Calu3 (cell line): ENCODE measurements around the gene INSIG1. TPM values are rescaled to one million over a fixed set of nuclear protein-coding genes. Genes with fewer than 3 reads are reported as not detected.

Source experiments
- BruUV-seq: library from RNA; stranded (reverse); fragments of 400-500 nt; replicated peaks from 2 replicates; lab custom pipeline; 2021; lab: Mats Ljungman, UMichigan
- CTCF ChIA-PET: fragments of 300-600 bp; sonication (Branson Sonifier 250); formaldehyde crosslinking; loops from one replicate; lab custom pipeline; 2022; ENCODE audit warnings: antibody characterized with exemption; lab: Charles Lee
- DNase-seq: peaks from one replicate; pipeline ENCODE4 v3.0.0; 2022
- H3K27ac Mint-ChIP-seq: one replicate; pipeline ENCODE4 v1.8.0; 2022; ENCODE audit warnings: mixed read lengths; ENCODE audit not compliant: unreplicated experiment
- H3K27me3 Mint-ChIP-seq: one replicate; pipeline ENCODE4 v1.8.0; 2022; ENCODE audit warnings: mixed read lengths; ENCODE audit not compliant: unreplicated experiment
- H3K36me3 Mint-ChIP-seq: one replicate; pipeline ENCODE4 v1.8.0; 2022; ENCODE audit warnings: mild to moderate bottlenecking, moderate library complexity, mixed read lengths; ENCODE audit not compliant: insufficient read depth, unreplicated experiment
- H3K4me1 Mint-ChIP-seq: one replicate; pipeline ENCODE4 v1.8.0; 2022; ENCODE audit warnings: mild to moderate bottlenecking, low read depth, mixed read lengths; ENCODE audit not compliant: unreplicated experiment
- H3K4me3 Mint-ChIP-seq: one replicate; pipeline ENCODE4 v1.8.0; 2022; ENCODE audit warnings: mild to moderate bottlenecking, low read depth, moderate library complexity, mixed read lengths; ENCODE audit not compliant: unreplicated experiment
- H3K9me3 Mint-ChIP-seq: one replicate; pipeline ENCODE4 v1.8.0; 2022; ENCODE audit warnings: low read depth, mixed read lengths; ENCODE audit not compliant: unreplicated experiment
- CTCF ChIP-seq: fragments of 200-600 bp; IDR thresholded peaks from one replicate; pipeline ENCODE4 v1.8.0; 2022; ENCODE audit warnings: antibody characterized with exemption; ENCODE audit not compliant: unreplicated experiment
- intact Hi-C: fragments of 100-400 bp; cut with micrococcal nuclease; formaldehyde crosslinking; loops from one replicate; pipeline ENCODE4 v1.10.0; 2022; ENCODE audit not compliant: unreplicated experiment
- total RNA-seq: library from RNA; stranded (reverse); gene quantifications from 2 replicates; pipeline ENCODE4 v1.2.3, GENCODE V29; 2022

INSIG1 gene
- total RNA-seq, 1 experiment from 2014 or later, result 71.3 TPM

GRCh38 chr7:155357573-155358041 is 59.9 kb downstream of the INSIG1 start:
- H3K27ac Mint-ChIP-seq, result no peak overlapping the region
- CTCF ChIA-PET, result interaction anchor here (2.1 kb wide), 1 partner anchor 430 kb away, joined by 17 read pairs; no protein-coding TSS in a partner anchor
- intact Hi-C loops, result no loop called here
- no peak for DNase-seq
- H3K36me3 Mint-ChIP-seq, result no peaks in the 10 kb centered on the region
- BruUV-seq, result no TSS peak
- no peak overlapping the region for H3K4me3 Mint-ChIP-seq
- no peaks in the 10 kb centered on the region for H3K4me1 Mint-ChIP-seq
- TF ChIP-seq CTCF, result no peak
- peaks cover 89% of the 10 kb centered on the region for H3K27me3 Mint-ChIP-seq
- peaks cover 5% of the 10 kb centered on the region for H3K9me3 Mint-ChIP-seq

- H3K27ac Mint-ChIP-seq, result no peak overlapping the region
- H3K9me3 Mint-ChIP-seq, result peaks cover 5% of the 10 kb centered on the region
- CTCF ChIA-PET, result no interaction called here
- H3K4me3 Mint-ChIP-seq, result no peak overlapping the region
- DNase-seq, result no peak
- no peak for TF ChIP-seq CTCF
- BruUV-seq, result no TSS peak
- intact Hi-C loops, result no loop called here
- H3K27me3 Mint-ChIP-seq, result peaks cover 89% of the 10 kb centered on the region
- no peaks in the 10 kb centered on the region for H3K36me3 Mint-ChIP-seq
- H3K4me1 Mint-ChIP-seq, result no peaks in the 10 kb centered on the region
Measured at GRCh38 chr7:155358066-155358947, 60.6 kb downstream of the INSIG1 start.

GRCh38 chr7:155358948-155359712 is 61.5 kb downstream of the INSIG1 start:
- Mint-ChIP-seq H3K4me1 (no peaks in the 10 kb centered on the region), H3K27me3 (peaks cover 91% of the 10 kb centered on the region), H3K4me3 (no peak overlapping the region), H3K9me3 (peaks cover 5% of the 10 kb centered on the region), H3K27ac (no peak overlapping the region), H3K36me3 (no peaks in the 10 kb centered on the region)
- BruUV-seq, result no TSS peak
- TF ChIP-seq CTCF, result no peak
- CTCF ChIA-PET, result no interaction called here
- no peak for DNase-seq
- intact Hi-C loops, result no loop called here

Other genes with a start within 250 kb of the INSIG1 start
- gene HTR5A, start 227.6 kb upstream of the INSIG1 start, total RNA-seq, result not detected in 2 replicates
- 3.2 TPM in 2 replicates for gene EN2, start 160.3 kb downstream of the INSIG1 start, total RNA-seq
- not detected in 2 replicates for gene CNPY1, start 248.7 kb downstream of the INSIG1 start, total RNA-seq